ENCODE results near the gene TRA2B.

GRCh38 chr3:185971579-185971978 is 33.8 kb upstream of the TRA2B start:
- TF ChIP-seq, protein P1, sequence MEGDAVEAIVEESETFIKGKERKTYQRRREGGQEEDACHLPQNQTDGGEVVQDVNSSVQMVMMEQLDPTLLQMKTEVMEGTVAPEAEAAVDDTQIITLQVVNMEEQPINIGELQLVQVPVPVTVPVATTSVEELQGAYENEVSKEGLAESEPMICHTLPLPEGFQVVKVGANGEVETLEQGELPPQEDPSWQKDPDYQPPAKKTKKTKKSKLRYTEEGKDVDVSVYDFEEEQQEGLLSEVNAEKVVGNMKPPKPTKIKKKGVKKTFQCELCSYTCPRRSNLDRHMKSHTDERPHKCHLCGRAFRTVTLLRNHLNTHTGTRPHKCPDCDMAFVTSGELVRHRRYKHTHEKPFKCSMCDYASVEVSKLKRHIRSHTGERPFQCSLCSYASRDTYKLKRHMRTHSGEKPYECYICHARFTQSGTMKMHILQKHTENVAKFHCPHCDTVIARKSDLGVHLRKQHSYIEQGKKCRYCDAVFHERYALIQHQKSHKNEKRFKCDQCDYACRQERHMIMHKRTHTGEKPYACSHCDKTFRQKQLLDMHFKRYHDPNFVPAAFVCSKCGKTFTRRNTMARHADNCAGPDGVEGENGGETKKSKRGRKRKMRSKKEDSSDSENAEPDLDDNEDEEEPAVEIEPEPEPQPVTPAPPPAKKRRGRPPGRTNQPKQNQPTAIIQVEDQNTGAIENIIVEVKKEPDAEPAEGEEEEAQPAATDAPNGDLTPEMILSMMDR (IDR thresholded peaks at IDR 0.05): no peak
- no peak for TF ChIP-seq POLR2A (IDR thresholded peaks at IDR 0.05)
- TF ChIP-seq EP300 (IDR thresholded peaks at IDR 0.05): no peak
